SKM-1 treated with dmso at 0.1 percent for 144 hours (cell line): ENCODE results near the gene GUCY1B1.

Source experiments
- DNase-seq: peaks from one replicate; lab custom pipeline; 2025; ENCODE audit not compliant: unreplicated experiment; lab: John Stamatoyannopoulos, UW

GUCY1B1 gene

GRCh38 chr4:155758481-155759371 is at the start of gene GUCY1B1:
Gene GUCY1B1 (plus strand): TSS chr4:155759021. CDS start chr4:155759141, 120 bp downstream.
- DNase-seq = peak; percentile 59

GRCh38 chr4:155709918-155710317 is 48.9 kb upstream of the GUCY1B1 start:
- DNase-seq = no peak

- DNase-seq = no peak
Observed at GRCh38 chr4:155711556-155711955, 47.3 kb upstream of the GUCY1B1 start.

- DNase-seq = peak; percentile 2
Observed at GRCh38 chr4:155712846-155713245, 46.0 kb upstream of the GUCY1B1 start.

GRCh38 chr4:155713911-155714310 is 44.9 kb upstream of the GUCY1B1 start:
- no peak for DNase-seq

- DNase-seq = no peak
Observed at GRCh38 chr4:155722336-155722735, 36.5 kb upstream of the GUCY1B1 start.

- DNase-seq = no peak
Observed at GRCh38 chr4:155722816-155723499, 35.9 kb upstream of the GUCY1B1 start.

- no peak for DNase-seq
Observed at GRCh38 chr4:155724731-155725130, 34.1 kb upstream of the GUCY1B1 start.

GRCh38 chr4:155734065-155734464 is 24.8 kb upstream of the GUCY1B1 start:
- DNase-seq = no peak

- DNase-seq = no peak
Observed at GRCh38 chr4:155734951-155735350, 23.9 kb upstream of the GUCY1B1 start.

- no peak for DNase-seq
Observed at GRCh38 chr4:155735496-155735895, 23.3 kb upstream of the GUCY1B1 start.

- DNase-seq = no peak
Observed at GRCh38 chr4:155738548-155738947, 20.3 kb upstream of the GUCY1B1 start.

- no peak for DNase-seq
Observed at GRCh38 chr4:155741546-155741945, 17.3 kb upstream of the GUCY1B1 start.

GRCh38 chr4:155742310-155743015 is 16.4 kb upstream of the GUCY1B1 start:
- DNase-seq = no peak

- DNase-seq = no peak
Observed at GRCh38 chr4:155745984-155746383, 12.8 kb upstream of the GUCY1B1 start.

- no peak for DNase-seq
Observed at GRCh38 chr4:155748039-155748438, 10.8 kb upstream of the GUCY1B1 start.

- no peak for DNase-seq
Observed at GRCh38 chr4:155749041-155749440, 9.8 kb upstream of the GUCY1B1 start.

GRCh38 chr4:155751569-155751968 is 7.3 kb upstream of the GUCY1B1 start:
- no peak for DNase-seq

- no peak for DNase-seq
Observed at GRCh38 chr4:155757745-155758265, 1.0 kb upstream of the GUCY1B1 start.

GRCh38 chr4:155759372-155760252 is 791 bp downstream of the GUCY1B1 start:
- no peak for DNase-seq
